COLO829 (cell line): ENCODE results near the gene KIF26A.
"Not testable (repeated sequence)": the region's sequence is repeated elsewhere in the genome, so short reads cannot be mapped to it uniquely, and the experiment has no call there.

Source experiments
- DNase-seq: peaks from one replicate; pipeline ENCODE4 v3.0.0; 2012; ENCODE audit warnings: low spot score

KIF26A gene

GRCh38 chr14:104192146-104192882, 53.9 kb downstream of the KIF26A start:
- no peak for DNase-seq

GRCh38 chr14:104192883-104193245, 54.5 kb downstream of the KIF26A start:
- DNase-seq = no peak

GRCh38 chr14:104194016-104194415, 55.6 kb downstream of the KIF26A start:
- no peak for DNase-seq

GRCh38 chr14:104194716-104195115, 56.3 kb downstream of the KIF26A start:
- no peak for DNase-seq

- DNase-seq = no peak
These were observed 57.0 kb downstream of the KIF26A start for GRCh38 chr14:104195361-104195760.

GRCh38 chr14:104195878-104196277, 57.5 kb downstream of the KIF26A start:
- DNase-seq = no peak

GRCh38 chr14:104196461-104197140, 58.2 kb downstream of the KIF26A start:
- no peak for DNase-seq

- no peak for DNase-seq
These were observed 59.3 kb downstream of the KIF26A start for GRCh38 chr14:104197449-104198247.

GRCh38 chr14:104199266-104199895, 61.0 kb downstream of the KIF26A start:
- no peak for DNase-seq

- DNase-seq = no peak
These were observed 61.7 kb downstream of the KIF26A start for GRCh38 chr14:104200106-104200505.

- DNase-seq = no peak
These were observed 62.2 kb downstream of the KIF26A start for GRCh38 chr14:104200591-104200990.

GRCh38 chr14:104201063-104201462, 62.7 kb downstream of the KIF26A start:
- DNase-seq = no peak

GRCh38 chr14:104201496-104201895, 63.1 kb downstream of the KIF26A start:
- no peak for DNase-seq

- no peak for DNase-seq
These were observed 64.1 kb downstream of the KIF26A start for GRCh38 chr14:104202259-104203070.

- no peak for DNase-seq
These were observed 64.7 kb downstream of the KIF26A start for GRCh38 chr14:104203071-104203425.

GRCh38 chr14:104204660-104205149, 66.3 kb downstream of the KIF26A start:
- no peak for DNase-seq

- no peak for DNase-seq
These were observed 67.4 kb downstream of the KIF26A start for GRCh38 chr14:104205781-104206180.

- no peak for DNase-seq
These were observed 68.0 kb downstream of the KIF26A start for GRCh38 chr14:104206281-104206904.

- DNase-seq = no peak
These were observed 69.0 kb downstream of the KIF26A start for GRCh38 chr14:104207142-104208014.

GRCh38 chr14:104208015-104208295, 69.6 kb downstream of the KIF26A start:
- not testable (repeated sequence) for DNase-seq
